HG03469 (cell line): ENCODE measurements around the gene PHF12.
A peak's percentile ranks its signal among the peaks of the same experiment; 100 is the strongest.
"Not testable (repeated sequence)": the region's sequence is repeated elsewhere in the genome, so short reads cannot be mapped to it uniquely, and the experiment has no call there.

ENCODE experiments used
- ATAC-seq: cut with Tn5 transposase; IDR thresholded peaks from one replicate; pipeline ENCODE4 v1.9.1; 2021; ENCODE audit warnings: mild to moderate bottlenecking, moderate library complexity, moderate number of reproducible peaks; ENCODE audit not compliant: unreplicated experiment

PHF12 gene

DNA sequence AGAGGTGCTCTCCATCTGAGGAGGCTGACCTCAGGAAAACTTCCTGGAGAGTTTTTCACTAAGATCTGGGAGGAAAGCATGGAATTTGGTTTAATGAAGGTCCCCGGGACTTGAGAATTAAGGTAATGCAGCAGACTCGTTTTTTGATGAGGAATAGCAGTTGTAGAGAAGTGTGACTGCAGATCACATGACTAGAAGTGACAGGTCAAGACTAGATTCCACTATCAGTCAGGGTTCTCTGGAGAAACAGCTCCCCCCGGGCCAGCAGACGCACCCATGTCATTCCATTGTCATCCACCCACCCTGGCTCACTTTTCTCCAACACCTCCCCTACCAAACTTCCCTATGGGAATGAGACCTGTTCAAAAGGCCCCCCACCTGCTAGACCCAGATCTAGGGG, 46.5 kb downstream of the PHF12 start:
- ATAC-seq = no peak

DNA sequence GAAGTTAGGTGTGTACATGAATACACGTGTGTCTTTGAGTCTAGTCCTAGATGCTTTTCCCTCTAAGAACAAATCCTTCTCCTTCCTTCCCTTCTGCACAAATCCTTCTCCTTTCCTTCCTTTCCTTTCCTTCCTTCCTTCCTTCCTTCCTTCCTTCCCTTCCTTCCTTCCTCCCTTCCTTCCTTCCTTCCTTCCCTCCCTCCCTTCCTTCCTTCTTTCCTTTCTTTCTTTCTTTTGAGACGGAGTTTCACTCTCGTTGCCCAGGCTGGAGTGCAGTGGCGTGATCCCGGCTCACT, 47.8 kb downstream of the PHF12 start:
- not testable (repeated sequence) for ATAC-seq

DNA sequence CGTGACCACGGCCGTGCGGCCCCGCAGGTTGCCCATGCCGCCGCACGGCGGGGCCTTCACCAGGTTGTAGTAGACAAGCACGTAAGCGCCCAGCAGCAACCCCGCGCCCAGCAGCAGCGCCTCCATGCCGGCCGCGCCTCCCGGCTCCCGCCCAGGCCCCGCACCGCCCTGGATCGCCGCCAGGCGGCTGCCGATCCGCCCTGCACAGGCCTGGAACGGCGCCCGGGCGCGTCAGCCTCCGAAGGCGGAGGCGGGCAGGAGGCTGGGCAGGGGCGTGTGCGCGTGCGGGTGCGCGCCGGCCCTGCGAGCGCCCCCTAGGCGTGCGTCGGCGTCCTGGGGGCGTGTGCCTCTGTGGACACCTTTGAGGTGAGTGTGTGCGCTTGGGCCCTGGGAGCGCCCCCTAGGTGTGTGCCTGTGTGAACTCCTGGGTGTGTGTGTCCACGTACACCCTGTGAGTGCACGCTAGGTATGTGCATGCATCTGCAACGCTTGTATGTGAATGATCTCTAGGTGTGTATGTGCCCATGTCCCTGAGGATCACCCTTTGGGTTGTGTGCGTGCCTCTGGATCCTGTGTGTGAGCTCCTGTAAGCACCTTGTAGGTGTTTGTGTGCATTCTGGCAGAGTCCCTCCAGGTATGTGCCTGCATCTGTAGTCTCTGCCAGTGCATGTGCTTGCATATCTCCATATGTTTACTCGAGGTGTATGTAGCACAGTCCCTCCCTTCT, 48.3 kb downstream of the PHF12 start, which contains the start of gene DHRS13:
Gene DHRS13, minus strand, starts transcription at position 261 of the 727 bp plus-strand sequence. Its CDS starts 135 bp downstream, at position 126.
- ATAC-seq = peak; percentile 70

DNA sequence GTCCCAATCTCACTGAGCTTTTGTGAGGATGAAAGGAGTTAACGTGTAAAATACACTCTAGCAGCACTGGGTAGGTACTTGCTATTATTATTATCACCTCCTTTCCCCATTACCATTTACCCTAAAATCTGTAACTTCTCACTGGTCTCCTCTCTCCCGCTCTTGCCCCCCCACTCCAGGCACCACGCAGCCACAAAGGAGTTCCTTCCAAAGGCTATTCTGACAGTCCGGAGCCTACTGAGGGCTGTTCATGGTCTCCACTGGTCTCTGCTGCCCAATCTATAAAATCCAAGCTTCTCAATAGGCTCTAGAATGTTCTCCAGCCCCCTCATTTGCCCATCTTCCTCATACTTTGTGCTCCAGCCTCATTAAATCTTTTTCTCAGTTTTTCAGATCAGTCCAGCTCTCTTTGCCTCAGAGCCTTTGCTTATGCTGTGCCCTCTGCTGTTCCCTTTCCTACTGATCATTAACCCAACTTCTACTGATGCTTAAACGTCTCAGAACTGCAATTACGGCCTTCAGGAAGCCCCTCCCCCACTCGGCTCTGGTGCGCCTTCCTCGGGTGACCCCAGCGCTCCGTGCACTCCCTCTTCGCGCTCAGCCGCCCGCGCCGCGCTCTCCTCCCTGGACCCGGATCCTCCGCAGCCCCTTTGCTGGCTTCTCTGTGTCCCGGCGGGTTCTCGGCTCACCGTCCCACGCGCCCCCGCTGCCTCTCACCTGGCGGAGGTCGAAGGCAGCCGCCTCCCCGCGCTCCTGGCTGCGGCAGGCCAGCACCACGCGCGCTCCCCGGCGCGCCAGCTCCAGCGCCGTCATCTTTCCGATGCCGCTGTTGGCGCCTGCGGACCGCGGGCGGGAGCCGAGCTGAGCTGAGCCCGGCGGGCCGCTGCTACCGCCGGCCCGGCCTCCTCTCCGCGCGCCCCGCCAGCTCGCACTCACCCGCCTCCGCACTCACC, 49.2 kb downstream of the PHF12 start:
- peak; percentile 14 for ATAC-seq

DNA sequence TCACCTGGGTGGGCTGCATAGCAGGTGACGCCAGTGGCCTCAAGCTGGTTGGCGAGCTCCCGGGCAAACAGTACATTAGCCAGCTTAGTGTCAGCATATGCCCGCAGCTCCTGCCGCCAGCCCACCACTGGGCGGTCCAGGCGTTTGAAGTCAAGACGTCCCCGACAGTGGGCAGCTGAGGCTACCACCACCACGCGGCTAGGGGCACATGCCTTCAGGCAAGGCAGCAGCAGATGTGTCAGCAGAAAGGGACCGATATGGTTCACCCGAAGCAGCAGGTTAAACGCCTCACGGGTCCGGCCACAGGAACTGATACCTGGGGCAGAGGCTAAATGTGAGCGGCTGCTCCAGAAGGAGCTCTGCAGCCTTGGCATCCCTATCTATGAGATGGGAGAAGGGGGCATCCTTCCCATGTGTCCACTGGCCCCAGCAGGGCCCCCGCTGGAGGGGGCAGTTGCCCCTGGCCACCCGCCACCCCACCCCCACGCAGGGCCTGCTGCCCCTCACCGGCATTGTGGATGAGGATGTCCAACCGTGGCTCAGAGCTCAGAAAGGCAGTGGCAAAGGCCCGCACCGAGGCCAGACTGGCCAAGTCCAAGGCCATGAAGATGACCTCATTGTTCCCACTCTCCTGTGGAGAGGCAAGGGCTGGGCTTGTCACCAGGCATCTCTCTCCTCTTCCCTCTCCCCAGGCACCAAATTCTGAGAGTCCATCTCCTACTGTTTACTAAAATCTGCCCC, 50.2 kb downstream of the PHF12 start:
- ATAC-seq = no peak

DNA sequence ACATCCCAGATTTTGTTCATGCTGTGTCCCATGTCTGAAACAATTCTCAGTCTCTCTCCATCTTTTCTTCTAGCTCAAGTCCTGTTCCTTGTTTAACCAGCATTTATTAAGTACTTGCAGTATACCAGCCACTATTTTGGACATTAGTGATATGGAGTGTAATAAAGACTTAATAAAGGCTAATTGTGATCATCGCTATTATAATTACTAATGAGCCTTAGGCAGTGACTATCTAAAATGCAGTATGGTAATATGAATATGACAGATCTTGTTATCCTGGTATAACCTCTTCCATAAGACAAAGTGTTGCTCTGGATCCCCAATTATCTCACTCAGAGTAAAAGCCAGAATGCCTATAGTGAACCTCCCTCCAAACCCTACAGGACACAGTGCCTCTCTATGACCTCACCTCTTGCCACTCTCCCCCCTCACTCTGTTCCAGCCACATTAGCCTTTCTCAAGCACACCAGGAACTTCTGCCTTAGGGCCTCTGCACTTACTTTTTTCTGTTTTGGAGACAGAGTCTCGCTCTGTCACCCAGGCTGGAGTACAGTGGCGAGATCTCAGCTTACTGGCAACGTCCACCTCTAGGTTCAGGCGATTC, 52.0 kb downstream of the PHF12 start:
- ATAC-seq = no peak

- ATAC-seq = no peak
Observed at GRCh38 chr17:28898527-28898955, 52.8 kb downstream of the PHF12 start.

DNA sequence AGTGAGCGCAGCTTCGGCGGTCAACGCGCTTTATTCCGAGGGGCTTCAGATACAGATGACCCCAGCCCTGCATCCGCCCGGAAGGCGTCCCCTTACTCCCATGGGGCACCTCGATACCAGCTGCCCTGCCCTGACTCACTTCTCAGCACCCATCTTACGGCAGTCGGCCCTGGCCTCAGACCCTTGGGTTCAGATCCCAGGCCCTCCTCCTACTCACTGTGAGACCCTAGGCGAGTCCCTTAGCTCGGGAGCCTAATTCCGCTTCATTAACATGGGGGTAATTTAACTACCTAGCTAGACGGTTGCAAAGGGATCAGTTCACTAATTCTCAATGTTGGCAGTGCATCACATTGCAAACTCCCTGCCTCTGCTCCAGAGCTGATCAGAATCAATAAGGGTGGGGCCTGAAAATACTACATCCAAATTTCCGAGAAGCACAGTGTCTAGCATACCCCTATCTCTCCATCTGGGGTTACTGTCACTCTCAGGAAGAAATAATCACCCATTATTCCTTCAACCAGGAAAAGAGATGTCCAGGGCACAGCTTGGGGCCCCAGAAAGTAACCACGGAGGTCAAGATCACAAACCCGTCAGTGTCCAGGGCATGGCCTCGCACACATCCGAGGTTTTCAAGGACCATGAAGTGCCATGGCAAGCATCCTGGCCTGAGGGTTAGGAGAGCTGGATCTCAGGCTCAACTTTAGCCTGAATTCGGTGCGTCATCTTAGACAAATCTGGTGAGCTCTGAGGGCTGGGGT, 53.4 kb downstream of the PHF12 start:
- no peak for ATAC-seq

DNA sequence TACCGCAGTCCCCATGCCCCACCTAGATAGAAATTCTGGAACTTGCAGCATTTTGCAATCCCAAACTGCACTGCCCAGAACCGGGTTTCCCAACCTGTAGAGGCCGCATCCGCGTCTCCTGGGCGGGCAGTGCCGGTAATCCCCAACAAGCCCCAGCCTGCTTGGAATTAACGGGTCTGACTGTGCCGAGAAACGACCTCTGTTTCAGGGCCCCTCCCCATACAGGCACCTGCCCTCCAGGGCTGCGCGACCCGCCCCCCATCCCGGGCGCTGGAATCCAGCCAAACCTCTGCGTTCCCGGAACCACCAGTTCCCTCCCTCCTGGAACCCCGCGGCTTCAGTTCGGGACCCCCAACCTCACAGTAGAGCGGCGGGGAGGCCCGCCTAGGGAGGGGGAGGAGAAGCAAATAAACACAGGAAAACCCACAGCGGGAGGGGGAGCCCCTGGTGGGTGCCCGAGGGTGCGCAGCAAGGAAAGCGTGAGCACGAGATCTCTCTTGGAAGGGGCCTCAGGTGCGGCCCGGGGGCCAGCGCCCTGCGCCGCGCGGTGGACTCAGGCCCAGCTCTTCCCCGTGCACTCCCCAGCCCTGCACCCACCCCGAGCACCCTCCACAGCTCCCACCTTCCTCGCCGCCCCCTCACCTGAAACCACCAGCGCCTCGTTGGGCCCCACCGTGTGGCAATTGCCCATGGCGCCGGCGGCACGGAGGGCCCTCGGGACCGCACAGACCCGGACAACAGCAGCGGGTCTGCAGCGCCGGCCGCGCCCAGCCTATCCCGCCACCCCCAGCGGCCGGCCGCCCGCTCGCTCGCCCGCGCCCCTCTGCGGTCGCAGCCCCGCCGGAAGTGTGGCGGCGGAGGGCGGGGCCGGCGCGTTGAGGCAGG, 54.2 kb downstream of the PHF12 start, which contains the start of gene FLOT2:
Gene FLOT2, minus strand, starts transcription at position 850 of the 885 bp plus-strand sequence. Its CDS starts 159 bp downstream, at position 691.
- no peak for ATAC-seq

- ATAC-seq = no peak
Observed at GRCh38 chr17:28896491-28896883, 54.8 kb downstream of the PHF12 start.

- no peak for ATAC-seq
Observed at GRCh38 chr17:28895794-28896447, 55.4 kb downstream of the PHF12 start.

- ATAC-seq = not testable (repeated sequence)
Observed at GRCh38 chr17:28893248-28894183, 57.8 kb downstream of the PHF12 start.

DNA sequence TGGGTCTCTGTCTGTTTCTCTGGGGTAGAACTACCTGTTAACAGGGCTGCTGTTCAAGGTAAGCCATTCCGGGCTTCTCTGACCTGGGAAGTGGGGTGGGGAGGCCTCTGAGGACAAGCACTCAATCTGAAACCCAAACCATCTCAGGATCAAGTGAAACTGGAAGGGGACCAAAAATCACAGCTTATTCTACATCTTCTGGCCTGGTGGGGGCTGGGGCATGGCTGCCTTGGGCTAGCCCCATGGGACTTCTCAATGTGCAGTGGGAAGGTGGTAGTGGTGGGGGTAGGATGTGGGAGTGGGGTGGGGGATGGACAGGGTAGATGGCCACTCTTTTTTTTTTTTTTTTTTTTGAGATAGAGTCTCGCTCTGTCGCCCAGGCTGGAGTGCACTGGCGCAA, 59.3 kb downstream of the PHF12 start:
- ATAC-seq = no peak

DNA sequence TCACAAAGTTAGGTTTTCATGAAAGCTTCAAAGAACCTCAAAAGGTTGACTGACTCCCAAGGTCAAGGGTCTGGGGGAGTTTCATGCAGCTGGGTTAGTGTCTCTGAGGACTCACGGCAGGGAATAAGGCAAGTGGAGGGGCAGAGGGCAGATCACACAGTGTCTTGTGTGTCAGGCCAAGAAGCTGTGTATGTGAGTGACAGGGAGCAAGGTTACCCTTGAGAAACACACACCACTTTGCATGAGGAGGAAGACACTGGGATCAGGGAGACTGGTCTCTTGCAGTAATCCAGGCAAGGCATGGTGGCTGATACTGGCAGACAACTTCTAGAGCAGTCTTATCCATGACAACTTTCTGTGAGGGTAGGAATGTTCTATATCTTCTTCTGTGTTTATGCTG, 60.1 kb downstream of the PHF12 start:
- ATAC-seq = no peak

GRCh38 chr17:28889996-28890395, 61.3 kb downstream of the PHF12 start:
- no peak for ATAC-seq

DNA sequence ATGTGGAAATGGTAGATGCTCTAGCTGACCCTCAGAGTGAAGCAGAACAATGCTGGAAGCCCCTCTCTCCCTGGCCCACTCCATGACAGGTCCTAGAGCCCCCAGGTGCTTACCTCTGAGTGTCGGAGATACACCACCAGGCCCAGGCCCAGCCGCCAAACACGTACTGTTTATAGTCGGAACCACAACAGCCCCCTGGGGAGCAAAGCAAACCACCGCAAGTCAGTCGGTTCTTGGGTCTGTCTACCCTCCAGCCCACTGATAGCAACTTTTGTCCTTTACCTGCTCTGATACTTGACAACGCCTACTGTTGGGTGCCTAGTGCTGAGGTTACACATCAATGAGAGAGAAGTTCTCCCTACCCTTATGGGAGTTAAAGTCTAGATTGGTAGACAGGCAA, 62.5 kb downstream of the PHF12 start:
- no peak for ATAC-seq

DNA sequence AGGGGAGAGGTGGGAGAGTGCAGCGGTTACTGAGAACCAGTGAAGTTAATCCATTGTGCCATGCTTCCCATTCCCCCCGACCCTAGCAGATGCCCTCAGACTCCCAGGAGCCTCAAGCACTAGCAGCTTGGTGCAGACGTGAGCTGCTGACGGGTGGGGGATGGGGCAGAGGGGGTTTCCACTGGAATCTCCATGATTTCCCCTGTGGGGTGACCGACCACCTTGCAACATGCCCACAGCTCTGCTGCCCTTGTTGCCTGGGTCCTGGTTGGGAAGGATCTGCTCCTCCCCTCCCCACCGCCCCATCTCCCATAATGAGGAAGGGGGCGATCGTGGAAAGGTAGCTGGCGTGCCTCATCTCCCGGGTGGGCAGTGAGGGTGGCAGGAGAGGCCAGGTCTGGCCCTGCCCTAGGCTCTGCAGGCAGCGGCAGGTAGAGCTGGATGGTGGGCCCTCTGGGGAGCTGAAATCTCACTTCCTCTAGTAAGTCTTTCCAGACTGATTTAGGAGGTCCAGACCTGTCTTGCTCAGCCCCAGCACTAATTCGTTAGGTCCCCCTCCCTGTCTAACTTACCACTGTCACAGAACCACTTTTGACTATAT, 63.3 kb downstream of the PHF12 start:
- no peak for ATAC-seq
